HL-60 (cell line): Measurements from ENCODE around the gene ZNF512.

Experiments used
- DNase-seq, 2 experiments: peaks; one replicate each; pipeline ENCODE4 v3.0.0-alpha.2; 2010 to 2020; ENCODE audit warnings: low read depth in 1 of 2, low spot score in 1 of 2
- H3K27ac ChIP-seq: fragments of 250-450 bp; sonication (Bioruptor Pico); replicated peaks from 2 replicates; pipeline ENCODE4 v1.5.1; 2020; ENCODE audit warnings: mild to moderate bottlenecking, moderate library complexity
- H3K27me3 ChIP-seq: fragments of 250-450 bp; sonication (Bioruptor Pico); 2 replicates; pipeline ENCODE4 v1.5.1; 2021; ENCODE audit warnings: mild to moderate bottlenecking, moderate library complexity; ENCODE audit not compliant: insufficient read depth, poor library complexity, severe bottlenecking
- H3K4me3 ChIP-seq: replicated peaks from 2 replicates; pipeline ENCODE4 v1.5.1; 2011; ENCODE audit warnings: mild to moderate bottlenecking, control low read depth, low read length; ENCODE audit not compliant: insufficient read depth
- GABPA ChIP-seq: IDR thresholded peaks from 2 replicates; pipeline ENCODE4 v1.6.1; 2012; ENCODE audit warnings: low read depth
- POLR2AphosphoS5 ChIP-seq: IDR thresholded peaks from 2 replicates; pipeline ENCODE4 v1.6.1; 2012; ENCODE audit warnings: low read depth
- SPI1 ChIP-seq: IDR thresholded peaks from 2 replicates; pipeline ENCODE4 v1.6.1; 2012; ENCODE audit warnings: low read depth, mild to moderate bottlenecking, borderline replicate concordance
- TF ChIP-seq, protein P1 (sequence below): IDR thresholded peaks from one replicate; pipeline ENCODE4 v1.5.1; 2011; ENCODE audit warnings: low read length, control low read depth, inconsistent platforms; ENCODE audit not compliant: insufficient read depth
- TF ChIP-seq, protein P2 (sequence below): IDR thresholded peaks from 2 replicates; pipeline ENCODE4 v1.6.1; 2012; ENCODE audit warnings: low read depth; ENCODE audit not compliant: insufficient replicate concordance

Gene ZNF512

DNA sequence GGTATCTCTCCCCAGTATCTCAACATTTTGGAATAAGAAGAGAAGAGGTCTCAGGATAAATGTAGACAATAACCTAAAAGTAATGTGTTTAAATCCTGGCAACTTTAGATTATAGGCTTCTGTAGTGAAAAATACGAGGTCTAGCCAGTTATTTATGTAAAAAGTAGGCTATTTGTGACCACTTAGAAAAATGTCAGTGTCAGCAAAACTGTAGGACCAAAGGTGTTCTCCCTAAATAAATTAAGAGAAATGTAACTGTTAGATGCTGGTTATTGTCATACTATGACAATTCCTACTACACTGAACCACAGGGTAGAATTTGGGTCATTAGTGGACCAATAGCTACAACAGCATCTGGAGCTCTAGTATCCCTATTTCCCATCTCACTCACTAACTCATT, 78.5 kb downstream of the ZNF512 start:
- Histone ChIP-seq H3K27me3 (no peaks in the 10 kb centered on the region), H3K4me3 (no peak overlapping the region), H3K27ac (no peak overlapping the region)
- TF ChIP-seq POLR2AphosphoS5 = no peak
- no peak for TF ChIP-seq SPI1
- TF ChIP-seq, protein P1, sequence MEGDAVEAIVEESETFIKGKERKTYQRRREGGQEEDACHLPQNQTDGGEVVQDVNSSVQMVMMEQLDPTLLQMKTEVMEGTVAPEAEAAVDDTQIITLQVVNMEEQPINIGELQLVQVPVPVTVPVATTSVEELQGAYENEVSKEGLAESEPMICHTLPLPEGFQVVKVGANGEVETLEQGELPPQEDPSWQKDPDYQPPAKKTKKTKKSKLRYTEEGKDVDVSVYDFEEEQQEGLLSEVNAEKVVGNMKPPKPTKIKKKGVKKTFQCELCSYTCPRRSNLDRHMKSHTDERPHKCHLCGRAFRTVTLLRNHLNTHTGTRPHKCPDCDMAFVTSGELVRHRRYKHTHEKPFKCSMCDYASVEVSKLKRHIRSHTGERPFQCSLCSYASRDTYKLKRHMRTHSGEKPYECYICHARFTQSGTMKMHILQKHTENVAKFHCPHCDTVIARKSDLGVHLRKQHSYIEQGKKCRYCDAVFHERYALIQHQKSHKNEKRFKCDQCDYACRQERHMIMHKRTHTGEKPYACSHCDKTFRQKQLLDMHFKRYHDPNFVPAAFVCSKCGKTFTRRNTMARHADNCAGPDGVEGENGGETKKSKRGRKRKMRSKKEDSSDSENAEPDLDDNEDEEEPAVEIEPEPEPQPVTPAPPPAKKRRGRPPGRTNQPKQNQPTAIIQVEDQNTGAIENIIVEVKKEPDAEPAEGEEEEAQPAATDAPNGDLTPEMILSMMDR = no peak
- no peak for TF ChIP-seq GABPA
- TF ChIP-seq, protein P2, sequence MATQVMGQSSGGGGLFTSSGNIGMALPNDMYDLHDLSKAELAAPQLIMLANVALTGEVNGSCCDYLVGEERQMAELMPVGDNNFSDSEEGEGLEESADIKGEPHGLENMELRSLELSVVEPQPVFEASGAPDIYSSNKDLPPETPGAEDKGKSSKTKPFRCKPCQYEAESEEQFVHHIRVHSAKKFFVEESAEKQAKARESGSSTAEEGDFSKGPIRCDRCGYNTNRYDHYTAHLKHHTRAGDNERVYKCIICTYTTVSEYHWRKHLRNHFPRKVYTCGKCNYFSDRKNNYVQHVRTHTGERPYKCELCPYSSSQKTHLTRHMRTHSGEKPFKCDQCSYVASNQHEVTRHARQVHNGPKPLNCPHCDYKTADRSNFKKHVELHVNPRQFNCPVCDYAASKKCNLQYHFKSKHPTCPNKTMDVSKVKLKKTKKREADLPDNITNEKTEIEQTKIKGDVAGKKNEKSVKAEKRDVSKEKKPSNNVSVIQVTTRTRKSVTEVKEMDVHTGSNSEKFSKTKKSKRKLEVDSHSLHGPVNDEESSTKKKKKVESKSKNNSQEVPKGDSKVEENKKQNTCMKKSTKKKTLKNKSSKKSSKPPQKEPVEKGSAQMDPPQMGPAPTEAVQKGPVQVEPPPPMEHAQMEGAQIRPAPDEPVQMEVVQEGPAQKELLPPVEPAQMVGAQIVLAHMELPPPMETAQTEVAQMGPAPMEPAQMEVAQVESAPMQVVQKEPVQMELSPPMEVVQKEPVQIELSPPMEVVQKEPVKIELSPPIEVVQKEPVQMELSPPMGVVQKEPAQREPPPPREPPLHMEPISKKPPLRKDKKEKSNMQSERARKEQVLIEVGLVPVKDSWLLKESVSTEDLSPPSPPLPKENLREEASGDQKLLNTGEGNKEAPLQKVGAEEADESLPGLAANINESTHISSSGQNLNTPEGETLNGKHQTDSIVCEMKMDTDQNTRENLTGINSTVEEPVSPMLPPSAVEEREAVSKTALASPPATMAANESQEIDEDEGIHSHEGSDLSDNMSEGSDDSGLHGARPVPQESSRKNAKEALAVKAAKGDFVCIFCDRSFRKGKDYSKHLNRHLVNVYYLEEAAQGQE = no peak
- DNase-seq = no peak

DNA sequence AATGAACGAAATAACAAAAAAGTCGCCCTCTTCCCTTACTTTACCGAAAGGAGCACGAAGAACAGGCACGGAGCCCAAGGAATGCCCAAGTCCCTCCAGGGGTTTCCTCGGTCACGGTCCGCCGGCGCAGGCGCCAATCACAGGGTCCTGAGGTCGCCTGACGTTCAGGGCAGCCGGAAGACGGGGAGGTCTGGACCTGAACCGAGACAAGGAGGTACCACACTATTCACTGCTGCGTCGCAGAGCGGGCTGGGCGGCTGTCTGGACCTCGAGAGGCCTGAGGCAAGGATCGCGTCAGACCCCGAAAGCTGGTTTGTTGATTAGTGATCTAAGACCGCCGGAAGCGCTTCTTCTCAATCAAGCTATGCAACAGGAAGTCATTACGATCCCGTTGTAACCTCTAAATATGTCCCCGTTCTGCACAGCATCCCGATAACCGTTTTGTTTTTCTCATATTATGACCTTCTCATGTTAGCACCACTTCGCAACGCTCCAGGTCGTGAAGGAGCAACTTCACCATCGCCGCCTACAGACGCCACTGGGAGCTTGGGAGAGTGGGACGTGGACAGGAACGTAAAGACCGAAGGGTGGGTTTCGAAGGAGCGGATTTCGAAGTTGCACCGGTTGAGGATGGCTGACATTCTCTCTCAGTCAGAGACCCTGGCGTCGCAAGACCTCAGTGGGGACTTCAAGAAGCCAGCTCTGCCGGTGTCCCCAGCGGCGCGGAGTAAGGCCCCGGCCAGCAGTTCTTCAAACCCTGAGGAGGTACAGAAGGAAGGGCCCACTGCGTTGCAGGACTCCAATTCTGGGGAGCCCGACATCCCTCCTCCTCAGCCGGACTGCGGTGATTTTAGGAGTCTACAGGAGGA, 80.7 kb downstream of the ZNF512 start, which contains the start of the genes SLC4A1AP and SUPT7L:
Gene SLC4A1AP (plus strand): TSS at position 605 of the 869 bp plus-strand sequence. CDS start 26 bp downstream, at position 631.
Gene SUPT7L (minus strand): TSS at position 330 of the 869 bp plus-strand sequence. CDS start 1,422 bp downstream, outside the sequence.
- H3K27me3 ChIP-seq = no peaks in the 10 kb centered on the region
- peak; percentile 49 to 76 for DNase-seq
- H3K4me3 ChIP-seq = peak within 1 kb of the TSS; percentile 94
- H3K27ac ChIP-seq = peak within 1 kb of the TSS; percentile 93
- TF ChIP-seq, protein P2 = peak; percentile 70
- no peak for TF ChIP-seq SPI1
- TF ChIP-seq POLR2AphosphoS5 = peak; percentile 68; the same call in 1 of the 2 replicates
- TF ChIP-seq, protein P1 = no peak
- TF ChIP-seq GABPA = peak; percentile 97

DNA sequence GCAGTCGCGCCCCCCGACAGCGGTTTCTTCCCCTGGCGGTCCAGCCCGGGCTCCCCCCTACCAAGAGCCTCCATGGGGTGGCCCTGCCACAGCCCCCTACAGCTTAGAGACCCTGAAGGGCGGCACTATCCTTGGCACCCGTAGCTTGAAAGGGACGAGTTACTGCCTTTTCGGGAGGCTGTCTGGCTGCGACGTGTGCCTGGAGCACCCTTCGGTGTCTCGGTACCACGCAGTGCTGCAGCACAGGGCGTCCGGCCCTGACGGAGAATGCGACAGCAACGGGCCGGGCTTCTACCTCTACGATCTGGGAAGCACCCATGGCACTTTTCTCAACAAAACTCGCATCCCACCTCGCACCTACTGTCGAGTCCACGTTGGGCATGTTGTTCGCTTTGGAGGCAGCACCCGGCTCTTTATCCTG, 81.3 kb downstream of the ZNF512 start:
- Histone ChIP-seq H3K27me3 (no peaks in the 10 kb centered on the region), H3K27ac (peak overlapping the region; percentile 93), H3K4me3 (peak overlapping the region; percentile 94)
- TF ChIP-seq SPI1 = no peak
- TF ChIP-seq, protein P1 = no peak
- TF ChIP-seq GABPA = no peak
- TF ChIP-seq, protein P2 = no peak
- no peak for TF ChIP-seq POLR2AphosphoS5
- no peak for DNase-seq
